ENCODE results near the gene NFE2L1. TPM values are rescaled to one million over a fixed set of nuclear protein-coding genes. Genes with fewer than 3 reads are reported as not detected.

The NFE2L1 gene
- total and polyA plus RNA-seq, 2 of the 8 experiments (the other 6 are each of a cell fraction or from before 2014, with no cell fraction given): 140 to 143 TPM

DNA sequence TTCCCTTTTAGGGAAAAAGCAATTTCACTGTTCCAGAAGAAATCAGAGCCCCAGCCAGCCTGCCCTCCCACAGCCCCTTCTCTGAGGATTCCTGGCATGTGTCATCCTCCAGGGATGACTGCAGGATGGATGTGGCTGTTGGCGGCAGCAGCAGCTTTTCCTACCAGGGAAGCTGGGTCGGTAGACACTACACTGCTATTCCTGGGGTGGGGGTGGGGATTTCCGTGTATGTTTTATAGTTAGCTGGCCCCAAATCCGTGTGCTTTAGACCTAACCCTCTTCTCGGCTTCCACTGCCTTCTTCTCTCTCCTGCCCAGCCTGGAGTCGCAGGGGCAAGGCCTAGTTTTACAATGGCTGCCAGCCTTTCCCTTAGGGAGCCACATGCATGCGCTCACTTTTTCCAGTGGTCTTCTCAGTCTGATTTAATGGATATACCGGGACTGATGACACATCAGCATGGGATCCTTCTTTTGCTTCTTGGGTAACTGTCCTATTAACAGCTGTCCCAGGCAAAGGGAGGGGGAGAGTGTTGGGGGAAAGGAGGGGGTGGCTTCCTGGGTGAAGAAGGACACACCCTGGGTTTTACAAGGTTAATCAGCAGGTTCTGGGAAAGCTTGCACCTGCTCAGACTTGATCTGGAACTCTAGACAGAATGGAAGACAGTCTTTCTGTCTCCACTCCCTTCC, 2.7 kb upstream of the NFE2L1 start:
- POLR2A ChIA-PET (ENCODE audit: partially characterized antibody): interaction anchor here (0.9 to 41.8 kb wide), 3 partner anchors 8 to 67 kb away, joined by 3 to 1227 read pairs (median 1227); partner anchors contain the start of genes COPZ2 and NFE2L1

More for the DNA sequence above, 2.7 kb upstream of the NFE2L1 start:
- H2BK5ac ChIP-seq (ENCODE audit: low read depth, low read length): no peak overlapping the region
- no peak for DNase-seq (ENCODE audit: low read depth in 1 of 2, low spot score in 2 of 2)
- H3K18ac ChIP-seq (ENCODE audit: extremely low read depth, low read length): no peak overlapping the region
- peak overlapping the region in 1 of 2 experiments; percentile 87; a peak in 2 of 4 replicates for H3K4me2 ChIP-seq (ENCODE audit: insufficient read depth in 1 of 2, low read depth in 2 of 2, low read length in 2 of 2)
- 81% methylated on average over 8 of the region's 8 CpGs; no CpG with 5 or more reads in 1 of the 2 experiments for WGBS, 2 experiments (ENCODE audit: extremely low coverage in 1 of 2, insufficient coverage in 1 of 2, insufficient read length in 1 of 2, insufficient replicate concordance in 2 of 2, low coverage in 1 of 2, low lambda C conversion rate in 2 of 2, missing lambda C conversion rate in 1 of 2)
- CTCF ChIA-PET (ENCODE audit: partially characterized antibody): interaction anchor here (0.6 to 10.5 kb wide), 10 partner anchors 9 to 1249 kb away, joined by 3 to 111 read pairs (median 4); no protein-coding TSS in a partner anchor
- FAIRE-seq: no peak
- H3K4ac ChIP-seq (replicated peaks; ENCODE audit: insufficient read length, low read depth, low read length): no peak overlapping the region
- no peak overlapping the region for H3K9ac ChIP-seq (replicated peaks in 1 of 4; ENCODE audit: extremely low read depth in 1 of 4, low read depth in 3 of 4, low read length in 3 of 4)
- no peak overlapping the region for H2BK120ac ChIP-seq (replicated peaks; ENCODE audit: low read depth, low read length)
- H3K14ac ChIP-seq (ENCODE audit: insufficient read length): no peak overlapping the region
- no peak overlapping the region for H2BK12ac ChIP-seq (ENCODE audit: low read depth, low read length)
- H3K4me1 ChIP-seq (replicated peaks in 1 of 4; ENCODE audit: control insufficient read depth in 3 of 4, insufficient read depth in 4 of 4, low read length in 3 of 4): peaks cover 0 to 7% (median 6%) of the 10 kb centered on the region in 4 experiments; a peak in 4 of 7 replicates
- no peaks in the 10 kb centered on the region; the same call in 1 of the 2 replicates for H3K79me1 ChIP-seq (ENCODE audit: low read depth, low read length)
- H3K9me3 ChIP-seq (ENCODE audit: insufficient read depth in 2 of 2, low read depth in 1 of 2, low read length in 1 of 2): no peaks in the 10 kb centered on the region
- H4K8ac ChIP-seq (ENCODE audit: extremely low read depth, insufficient read depth, low read length): no peak overlapping the region
- H3K4me3 ChIP-seq (ENCODE audit: extremely low read depth in 1 of 4, insufficient read depth in 2 of 4, low read depth in 3 of 4, low read length in 4 of 4): no peak overlapping the region
- no peak overlapping the region for H2BK20ac ChIP-seq (ENCODE audit: low read length)
- H2AK5ac ChIP-seq (ENCODE audit: low read depth, low read length): 0 out of 2 replicates have a peak overlapping the region, but pooled peaks have one; percentile 48
- H3K27ac ChIP-seq (ENCODE audit: low read depth, low read length): no peak overlapping the region
- H3K23ac ChIP-seq (ENCODE audit: insufficient read length): no peak overlapping the region
- H2AFZ ChIP-seq (ENCODE audit: low read length): no peak overlapping the region
- peaks cover 0 to 3% of the 10 kb centered on the region in 2 experiments for H4K20me1 ChIP-seq (replicated peaks in 1 of 2; ENCODE audit: control insufficient read depth in 1 of 2, insufficient read depth in 2 of 2, low read length in 2 of 2)
- peaks cover 0 to 30% of the 10 kb centered on the region in 2 experiments; a peak in 2 of 4 replicates for H3K79me2 ChIP-seq (ENCODE audit: control insufficient read depth in 1 of 2, insufficient read depth in 2 of 2, low read length in 2 of 2)
- H4K5ac ChIP-seq (ENCODE audit: insufficient read length, low read depth, low read length): no peak overlapping the region
- H4K91ac ChIP-seq (replicated peaks; ENCODE audit: insufficient read length, low read length): no peak overlapping the region
- TF ChIP-seq CREB1 (IDR thresholded peaks at IDR 0.05): no peak
- no peak for TF ChIP-seq BRCA1 (IDR thresholded peaks at IDR 0.05; ENCODE audit: low read depth, low read length)
- TF ChIP-seq SUZ12 (IDR thresholded peaks at IDR 0.05; ENCODE audit: low read length): no peak
- TF ChIP-seq MAFK (IDR thresholded peaks at IDR 0.05; ENCODE audit: low read depth, low read length): no peak
- no peaks in the 10 kb centered on the region; a peak in 1 of 8 replicates for H3K36me3 ChIP-seq (ENCODE audit: control insufficient read depth in 2 of 4, insufficient read depth in 4 of 4, low read length in 3 of 4)
- H3K27me3 ChIP-seq (replicated peaks in 1 of 4; ENCODE audit: control insufficient read depth in 3 of 4, extremely low read depth in 1 of 4, insufficient read depth in 3 of 4, low read length in 3 of 4): no peaks in the 10 kb centered on the region
- H3K56ac ChIP-seq (replicated peaks; ENCODE audit: insufficient read length, low read depth, low read length): no peak overlapping the region
- H2BK15ac ChIP-seq (ENCODE audit: low read length): no peak overlapping the region
- H3K23me2 ChIP-seq (ENCODE audit: low read depth, low read length): peaks cover 10% of the 10 kb centered on the region

Measured in H1 (cell line).